HCT116 (cell line): ENCODE results near the gene CDYL.

Source experiments
- CBX3 ChIP-seq: IDR thresholded peaks from 2 replicates; pipeline ENCODE4 v1.6.1; 2012; ENCODE audit warnings: low read depth
- EZH2phosphoT487 ChIP-seq: fragments of 200-600 bp; IDR thresholded peaks from 2 replicates; pipeline ENCODE4 v1.6.1; 2018; ENCODE audit warnings: antibody characterized with exemption, borderline replicate concordance
- JUND ChIP-seq: IDR thresholded peaks from 2 replicates; pipeline ENCODE4 v1.6.1; 2012
- POLR2A ChIP-seq: IDR thresholded peaks from 2 replicates; pipeline ENCODE4 v1.7.0; 2011; ENCODE audit warnings: borderline replicate concordance; ENCODE audit not compliant: insufficient read depth, insufficient read length; ENCODE audit errors: extremely low read depth
- POLR2AphosphoS5 ChIP-seq: IDR thresholded peaks from 2 replicates; pipeline ENCODE4 v1.6.1; 2011; ENCODE audit warnings: mild to moderate bottlenecking, low read depth, low read length, moderate library complexity
- SIN3A ChIP-seq: IDR thresholded peaks from 2 replicates; pipeline ENCODE4 v1.6.1; 2012; ENCODE audit warnings: low read depth
- SRF ChIP-seq: IDR thresholded peaks from 2 replicates; pipeline ENCODE4 v1.6.1; 2012; ENCODE audit warnings: low read depth
- TCF7L2 ChIP-seq: IDR thresholded peaks from 2 replicates; pipeline ENCODE4 v1.7.0; 2011; ENCODE audit warnings: borderline replicate concordance, inconsistent platforms; ENCODE audit not compliant: insufficient read depth, insufficient read length; ENCODE audit errors: extremely low read depth
- YY1 ChIP-seq: IDR thresholded peaks from 2 replicates; pipeline ENCODE4 v1.6.1; 2011; ENCODE audit warnings: low read length, low read depth, moderate library complexity, mild to moderate bottlenecking; ENCODE audit not compliant: insufficient replicate concordance; ENCODE audit errors: extremely low read depth
- ZNF274 ChIP-seq: fragments of 200-500 bp; sonication (Bioruptor generic); IDR thresholded peaks from 2 replicates; pipeline ENCODE4 v1.6.1; 2014; ENCODE audit warnings: mild to moderate bottlenecking, low read depth, low read length, inconsistent platforms
- TF ChIP-seq, protein P1 (sequence below), 3 experiments: fragments of 200-600 bp in 1 of 3; sonication (generic) in 1 of 3; IDR thresholded peaks in 2 of 3; conservative IDR thresholded peaks in 1 of 3; 2 replicates each; pipeline ENCODE4 v1.5.1; 2012 to 2017; ENCODE audit warnings: low read depth in 2 of 3, low read length in 2 of 3, antibody characterized with exemption in 1 of 3, borderline replicate concordance in 1 of 3, control low read depth in 1 of 3, mild to moderate bottlenecking in 1 of 3, mixed read lengths in 1 of 3, mixed run types in 1 of 3, moderate library complexity in 1 of 3; ENCODE audit not compliant: insufficient read depth in 1 of 3
- TF ChIP-seq, protein P2 (sequence below): IDR thresholded peaks from 2 replicates; pipeline ENCODE4 v1.6.1; 2012
- TF ChIP-seq, protein P3 (sequence below): IDR thresholded peaks from 2 replicates; pipeline ENCODE4 v1.6.1; 2012
- TF ChIP-seq, protein P4 (sequence below): IDR thresholded peaks from 2 replicates; pipeline ENCODE4 v1.6.1; 2012; ENCODE audit warnings: low read depth

DNA sequence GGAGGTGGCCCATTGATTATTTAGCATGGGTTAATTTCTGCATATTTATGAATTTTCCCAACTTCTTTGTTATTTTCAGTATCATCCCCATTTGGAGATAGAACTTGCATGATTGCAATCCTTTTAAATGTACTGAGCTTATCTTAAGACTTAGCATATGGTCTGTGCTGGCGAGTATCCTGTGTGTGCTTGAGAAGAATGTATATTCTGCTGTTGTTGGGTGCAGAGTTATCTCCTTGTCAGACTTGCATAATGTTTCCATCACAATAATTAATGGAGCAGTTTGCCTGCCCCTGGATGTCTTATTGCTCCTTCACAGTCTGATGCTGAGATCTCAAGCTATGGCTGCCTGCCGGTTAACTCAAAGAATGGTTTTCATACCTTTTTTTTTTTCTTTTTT lies 112.6 kb downstream of the CDYL start:
- TF ChIP-seq, protein P1, sequence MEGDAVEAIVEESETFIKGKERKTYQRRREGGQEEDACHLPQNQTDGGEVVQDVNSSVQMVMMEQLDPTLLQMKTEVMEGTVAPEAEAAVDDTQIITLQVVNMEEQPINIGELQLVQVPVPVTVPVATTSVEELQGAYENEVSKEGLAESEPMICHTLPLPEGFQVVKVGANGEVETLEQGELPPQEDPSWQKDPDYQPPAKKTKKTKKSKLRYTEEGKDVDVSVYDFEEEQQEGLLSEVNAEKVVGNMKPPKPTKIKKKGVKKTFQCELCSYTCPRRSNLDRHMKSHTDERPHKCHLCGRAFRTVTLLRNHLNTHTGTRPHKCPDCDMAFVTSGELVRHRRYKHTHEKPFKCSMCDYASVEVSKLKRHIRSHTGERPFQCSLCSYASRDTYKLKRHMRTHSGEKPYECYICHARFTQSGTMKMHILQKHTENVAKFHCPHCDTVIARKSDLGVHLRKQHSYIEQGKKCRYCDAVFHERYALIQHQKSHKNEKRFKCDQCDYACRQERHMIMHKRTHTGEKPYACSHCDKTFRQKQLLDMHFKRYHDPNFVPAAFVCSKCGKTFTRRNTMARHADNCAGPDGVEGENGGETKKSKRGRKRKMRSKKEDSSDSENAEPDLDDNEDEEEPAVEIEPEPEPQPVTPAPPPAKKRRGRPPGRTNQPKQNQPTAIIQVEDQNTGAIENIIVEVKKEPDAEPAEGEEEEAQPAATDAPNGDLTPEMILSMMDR (IDR thresholded peaks at IDR 0.05 in 2 of 3, conservative IDR thresholded peaks at IDR 0.05 in 1 of 3; ENCODE audit: borderline replicate concordance in 1 of 3, insufficient read depth in 1 of 3, low read depth in 2 of 3, low read length in 2 of 3): no peak
- TF ChIP-seq ZNF274: no peak
- no peak for TF ChIP-seq CBX3
- no peak for TF ChIP-seq POLR2A
- TF ChIP-seq SIN3A: no peak
- TF ChIP-seq, protein P2, sequence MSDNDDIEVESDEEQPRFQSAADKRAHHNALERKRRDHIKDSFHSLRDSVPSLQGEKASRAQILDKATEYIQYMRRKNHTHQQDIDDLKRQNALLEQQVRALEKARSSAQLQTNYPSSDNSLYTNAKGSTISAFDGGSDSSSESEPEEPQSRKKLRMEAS: no peak
- TF ChIP-seq POLR2AphosphoS5: no peak
- TF ChIP-seq, protein P3, sequence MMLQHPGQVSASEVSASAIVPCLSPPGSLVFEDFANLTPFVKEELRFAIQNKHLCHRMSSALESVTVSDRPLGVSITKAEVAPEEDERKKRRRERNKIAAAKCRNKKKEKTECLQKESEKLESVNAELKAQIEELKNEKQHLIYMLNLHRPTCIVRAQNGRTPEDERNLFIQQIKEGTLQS: no peak
- TF ChIP-seq TCF7L2: no peak
- TF ChIP-seq JUND: no peak
- no peak for TF ChIP-seq YY1
- no peak for TF ChIP-seq EZH2phosphoT487
- TF ChIP-seq, protein P4, sequence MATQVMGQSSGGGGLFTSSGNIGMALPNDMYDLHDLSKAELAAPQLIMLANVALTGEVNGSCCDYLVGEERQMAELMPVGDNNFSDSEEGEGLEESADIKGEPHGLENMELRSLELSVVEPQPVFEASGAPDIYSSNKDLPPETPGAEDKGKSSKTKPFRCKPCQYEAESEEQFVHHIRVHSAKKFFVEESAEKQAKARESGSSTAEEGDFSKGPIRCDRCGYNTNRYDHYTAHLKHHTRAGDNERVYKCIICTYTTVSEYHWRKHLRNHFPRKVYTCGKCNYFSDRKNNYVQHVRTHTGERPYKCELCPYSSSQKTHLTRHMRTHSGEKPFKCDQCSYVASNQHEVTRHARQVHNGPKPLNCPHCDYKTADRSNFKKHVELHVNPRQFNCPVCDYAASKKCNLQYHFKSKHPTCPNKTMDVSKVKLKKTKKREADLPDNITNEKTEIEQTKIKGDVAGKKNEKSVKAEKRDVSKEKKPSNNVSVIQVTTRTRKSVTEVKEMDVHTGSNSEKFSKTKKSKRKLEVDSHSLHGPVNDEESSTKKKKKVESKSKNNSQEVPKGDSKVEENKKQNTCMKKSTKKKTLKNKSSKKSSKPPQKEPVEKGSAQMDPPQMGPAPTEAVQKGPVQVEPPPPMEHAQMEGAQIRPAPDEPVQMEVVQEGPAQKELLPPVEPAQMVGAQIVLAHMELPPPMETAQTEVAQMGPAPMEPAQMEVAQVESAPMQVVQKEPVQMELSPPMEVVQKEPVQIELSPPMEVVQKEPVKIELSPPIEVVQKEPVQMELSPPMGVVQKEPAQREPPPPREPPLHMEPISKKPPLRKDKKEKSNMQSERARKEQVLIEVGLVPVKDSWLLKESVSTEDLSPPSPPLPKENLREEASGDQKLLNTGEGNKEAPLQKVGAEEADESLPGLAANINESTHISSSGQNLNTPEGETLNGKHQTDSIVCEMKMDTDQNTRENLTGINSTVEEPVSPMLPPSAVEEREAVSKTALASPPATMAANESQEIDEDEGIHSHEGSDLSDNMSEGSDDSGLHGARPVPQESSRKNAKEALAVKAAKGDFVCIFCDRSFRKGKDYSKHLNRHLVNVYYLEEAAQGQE: no peak
- no peak for TF ChIP-seq SRF
